Peyer's patch (tissue), 4 donors: Measurements from ENCODE around the gene GAS7.

ENCODE experiments used
- POLR2A ChIP-seq, 2 donors: fragments of 450-650 bp; IDR thresholded peaks; one replicate each; pipeline ENCODE4 v1.5.1; 2017; ENCODE audit warnings: antibody characterized with exemption in 2 of 2, mild to moderate bottlenecking in 2 of 2, moderate library complexity in 2 of 2
- TF ChIP-seq, protein P1 (sequence below), 6 experiments: fragments of 450-650 bp in 4 of 6; fragments of 200-600 bp in 2 of 6; sonication (generic) in 1 of 6; IDR thresholded peaks; one replicate each; pipeline ENCODE4 v1.5.1; 2017 to 2019; ENCODE audit warnings: antibody characterized with exemption in 6 of 6, mild to moderate bottlenecking in 3 of 6, moderate library complexity in 1 of 6

- TF ChIP-seq, protein P1, sequence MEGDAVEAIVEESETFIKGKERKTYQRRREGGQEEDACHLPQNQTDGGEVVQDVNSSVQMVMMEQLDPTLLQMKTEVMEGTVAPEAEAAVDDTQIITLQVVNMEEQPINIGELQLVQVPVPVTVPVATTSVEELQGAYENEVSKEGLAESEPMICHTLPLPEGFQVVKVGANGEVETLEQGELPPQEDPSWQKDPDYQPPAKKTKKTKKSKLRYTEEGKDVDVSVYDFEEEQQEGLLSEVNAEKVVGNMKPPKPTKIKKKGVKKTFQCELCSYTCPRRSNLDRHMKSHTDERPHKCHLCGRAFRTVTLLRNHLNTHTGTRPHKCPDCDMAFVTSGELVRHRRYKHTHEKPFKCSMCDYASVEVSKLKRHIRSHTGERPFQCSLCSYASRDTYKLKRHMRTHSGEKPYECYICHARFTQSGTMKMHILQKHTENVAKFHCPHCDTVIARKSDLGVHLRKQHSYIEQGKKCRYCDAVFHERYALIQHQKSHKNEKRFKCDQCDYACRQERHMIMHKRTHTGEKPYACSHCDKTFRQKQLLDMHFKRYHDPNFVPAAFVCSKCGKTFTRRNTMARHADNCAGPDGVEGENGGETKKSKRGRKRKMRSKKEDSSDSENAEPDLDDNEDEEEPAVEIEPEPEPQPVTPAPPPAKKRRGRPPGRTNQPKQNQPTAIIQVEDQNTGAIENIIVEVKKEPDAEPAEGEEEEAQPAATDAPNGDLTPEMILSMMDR (IDR thresholded peaks at IDR 0.05): no peak
- TF ChIP-seq POLR2A (IDR thresholded peaks at IDR 0.05): no peak
Observed at GRCh38 chr17:10243883-10244844, 45.8 kb upstream of the GAS7 start.
